Thyroid gland (tissue), 4 donors: ENCODE data around the gene ZNF625.

Experiments used
- CTCF ChIP-seq, 6 experiments: fragments of 200-600 bp in 3 of 6; fragments of 450-650 bp in 3 of 6; sonication (generic) in 3 of 6; IDR thresholded peaks; one replicate each; pipeline ENCODE4 v1.5.1; 2016 to 2019; ENCODE audit warnings: antibody characterized with exemption in 6 of 6, mild to moderate bottlenecking in 2 of 6, inconsistent platforms in 1 of 6, moderate library complexity in 1 of 6
- POLR2A ChIP-seq, 2 donors: fragments of 450-650 bp; IDR thresholded peaks; one replicate each; pipeline ENCODE4 v1.6.1; 2017; ENCODE audit warnings: antibody characterized with exemption in 2 of 2, mild to moderate bottlenecking in 2 of 2, moderate library complexity in 1 of 2

GRCh38 chr19:12198136-12198535, 41.6 kb upstream of the ZNF625 start:
- TF ChIP-seq CTCF (IDR thresholded peaks at IDR 0.05) (no peak), POLR2A (IDR thresholded peaks at IDR 0.05) (no peak)
